GM10847 (cell line): ENCODE results near the gene VPS13D.

ENCODE experiments used
- POLR2A ChIP-seq: IDR thresholded peaks from 2 replicates; pipeline ENCODE4 v1.6.1; 2011; ENCODE audit not compliant: insufficient read length; ENCODE audit errors: extremely low read depth

The VPS13D gene

DNA sequence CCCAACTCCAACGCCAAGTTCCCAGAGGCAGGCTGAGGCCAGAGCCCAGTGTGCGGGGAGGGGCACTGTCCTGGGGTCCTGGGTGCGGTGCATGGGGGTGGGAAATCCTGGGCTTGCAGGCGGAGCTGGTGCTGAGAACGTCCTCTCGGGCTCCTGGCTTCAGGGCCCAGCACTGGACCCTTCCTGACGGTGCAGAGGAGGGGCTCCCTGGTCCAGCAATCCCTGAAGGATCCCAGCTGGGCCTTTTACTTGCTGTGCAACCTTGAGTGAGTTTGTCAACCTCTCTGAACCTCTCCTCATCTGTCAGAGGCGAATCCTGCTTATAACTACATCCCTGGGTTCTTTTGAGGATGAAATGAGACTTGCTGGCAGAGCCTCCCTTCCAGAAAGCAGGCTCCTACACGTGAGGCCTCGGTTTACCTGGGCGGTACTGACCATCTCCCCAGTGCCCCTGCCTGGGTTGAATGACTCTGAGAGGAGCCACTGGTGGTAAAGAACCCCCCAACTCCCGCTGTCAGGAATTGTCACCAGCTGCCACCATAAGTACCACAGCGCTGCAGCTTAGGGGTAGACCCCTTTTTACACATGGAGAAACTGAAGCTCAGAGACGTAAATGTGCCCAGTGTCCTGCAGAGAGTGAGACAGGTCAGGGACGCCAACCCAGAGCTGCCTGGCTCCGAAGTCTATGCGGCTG is 310.9 kb downstream of the VPS13D start:
- no peak for TF ChIP-seq POLR2A

GRCh38 chr1:12541274-12542137 is 311.7 kb downstream of the VPS13D start:
- no peak for TF ChIP-seq POLR2A

DNA sequence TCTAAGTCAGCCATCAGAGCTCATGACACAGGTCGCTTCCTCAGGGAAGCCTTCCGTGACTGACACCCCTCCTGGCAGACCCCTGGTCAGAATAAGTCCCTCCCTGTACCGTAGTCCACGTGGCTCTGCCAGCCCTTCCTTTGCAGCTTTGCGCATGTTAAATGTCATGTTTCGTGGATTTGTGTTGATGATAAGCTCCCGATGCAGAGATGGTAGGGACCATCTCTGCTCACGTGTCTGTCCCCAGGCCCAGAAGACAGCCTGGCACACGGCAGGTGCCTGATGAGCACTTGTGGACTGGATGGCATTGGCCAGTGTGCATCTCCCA is 312.3 kb downstream of the VPS13D start:
- no peak for TF ChIP-seq POLR2A

DNA sequence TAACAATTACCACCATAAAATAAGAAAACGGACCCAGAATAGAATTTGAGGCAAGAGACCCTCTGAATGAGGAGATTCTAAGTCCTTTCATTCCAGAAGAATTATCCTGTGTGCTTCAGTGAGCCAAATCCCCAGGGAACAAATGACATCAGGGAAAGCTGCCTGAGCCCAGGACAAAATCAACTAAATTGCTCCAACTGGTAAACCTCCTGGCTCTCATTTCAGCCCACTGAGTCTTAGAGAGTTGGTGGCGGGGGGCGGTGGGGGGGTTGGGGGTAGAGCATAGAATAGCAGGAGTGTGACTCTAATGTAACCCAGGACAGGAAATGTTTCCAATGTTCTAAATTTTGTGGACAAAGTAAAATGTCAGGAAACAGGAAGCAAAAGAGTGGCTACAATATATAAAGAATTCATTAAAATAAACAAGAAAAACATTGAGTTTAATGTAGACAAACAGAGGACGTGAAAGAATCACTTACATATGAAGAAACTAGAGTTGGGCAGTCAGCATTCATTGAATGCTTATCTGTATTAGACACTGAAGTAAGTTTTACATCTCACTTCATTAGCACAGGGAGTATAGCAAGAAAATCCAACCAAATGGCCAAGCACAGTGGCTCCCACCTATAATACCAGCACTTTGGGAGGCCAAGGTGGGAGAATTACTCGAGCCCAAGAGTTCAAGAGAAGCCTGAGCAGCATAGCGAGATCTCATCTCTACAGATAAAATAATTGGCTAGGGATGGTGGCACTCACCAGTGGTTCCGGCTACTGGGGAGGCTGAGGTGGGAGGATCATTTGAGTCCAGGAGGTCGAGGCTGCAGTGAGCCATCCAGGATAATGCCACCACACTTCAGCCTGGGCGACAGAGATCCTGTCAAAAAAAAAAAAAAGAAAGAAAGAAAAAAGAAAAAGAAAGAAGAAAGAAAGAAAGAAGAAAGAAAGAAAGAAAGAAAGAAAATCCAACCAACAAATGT is 313.1 kb downstream of the VPS13D start:
- no peak for TF ChIP-seq POLR2A

- no peak for TF ChIP-seq POLR2A
Observed at GRCh38 chr1:12543740-12544154, 313.9 kb downstream of the VPS13D start.

DNA sequence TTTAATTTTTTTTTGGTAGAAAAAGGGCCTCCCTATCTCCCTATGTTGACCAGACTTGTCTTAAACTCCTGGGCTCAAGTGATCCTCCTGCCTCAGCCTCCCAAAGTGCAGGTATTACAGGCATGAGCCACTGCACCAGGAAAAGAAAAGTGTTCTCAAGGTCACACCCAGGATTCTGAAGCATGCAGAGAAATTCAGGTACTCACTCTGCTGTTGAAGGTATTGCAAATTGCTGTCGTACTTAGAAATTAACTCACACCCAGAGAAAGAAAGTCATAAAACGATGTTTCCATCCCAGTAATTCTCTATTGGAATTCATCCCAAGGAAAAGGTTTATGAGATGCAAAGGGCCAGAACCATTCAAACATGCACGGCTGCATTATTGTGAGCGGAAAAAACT is 314.5 kb downstream of the VPS13D start:
- no peak for TF ChIP-seq POLR2A

DNA sequence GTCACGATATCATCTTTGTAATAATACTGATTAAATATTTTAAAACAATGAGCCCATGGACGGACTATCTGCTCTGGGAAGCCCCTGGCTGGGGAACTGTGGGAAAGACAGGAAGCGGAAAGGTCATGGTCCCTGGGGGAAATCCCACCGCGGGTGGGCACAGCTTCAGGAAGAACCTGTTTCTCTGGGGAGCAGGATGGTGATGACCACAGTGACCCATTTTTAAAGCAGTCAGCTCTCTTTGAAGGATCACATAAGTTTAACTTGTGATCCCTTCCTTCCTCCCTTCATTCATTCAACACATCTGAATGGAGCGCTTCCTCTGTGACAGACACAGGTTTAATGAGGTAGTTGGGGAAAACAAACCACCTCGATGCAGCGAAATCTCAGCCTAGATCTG is 315.2 kb downstream of the VPS13D start:
- TF ChIP-seq POLR2A: no peak

DNA sequence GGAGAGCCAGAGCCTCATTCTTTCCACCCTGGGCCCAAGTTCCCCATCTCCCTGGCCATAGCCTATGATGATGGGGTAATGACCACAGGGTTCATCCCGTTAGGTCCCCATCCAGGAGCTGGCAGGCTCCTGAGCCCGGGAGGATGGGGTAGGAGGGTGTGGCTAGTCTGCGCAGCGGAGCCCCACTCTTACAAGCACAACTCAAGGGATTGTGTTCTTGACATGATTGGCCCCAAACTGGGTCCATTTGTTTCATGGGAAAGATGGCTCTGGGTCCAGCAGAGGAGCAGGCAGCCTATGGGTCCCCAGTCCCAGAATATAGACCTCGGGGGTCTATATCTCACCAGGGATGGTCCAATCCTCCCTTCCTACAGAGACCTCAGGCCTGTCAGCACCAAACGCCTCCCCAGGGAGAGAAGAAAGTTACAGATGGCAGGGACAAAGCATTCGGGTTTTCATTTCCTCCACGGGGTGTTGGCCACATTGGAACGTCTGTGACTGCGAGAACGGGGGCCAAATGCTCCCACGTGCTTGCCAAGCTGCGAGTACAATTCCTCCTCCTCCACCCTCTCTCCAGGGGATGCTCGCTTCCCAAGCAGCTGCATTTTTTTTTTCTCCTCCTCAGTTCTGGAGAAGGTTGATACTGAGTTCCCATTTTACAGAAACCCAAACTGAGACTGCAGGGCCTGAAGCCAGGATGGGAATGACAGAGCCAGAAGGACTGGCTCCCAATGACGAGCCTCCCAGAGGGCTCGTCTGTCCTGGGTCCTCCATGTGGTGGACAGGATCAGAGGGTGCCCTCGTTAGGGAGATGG is 317.1 kb downstream of the VPS13D start:
- TF ChIP-seq POLR2A: no peak

DNA sequence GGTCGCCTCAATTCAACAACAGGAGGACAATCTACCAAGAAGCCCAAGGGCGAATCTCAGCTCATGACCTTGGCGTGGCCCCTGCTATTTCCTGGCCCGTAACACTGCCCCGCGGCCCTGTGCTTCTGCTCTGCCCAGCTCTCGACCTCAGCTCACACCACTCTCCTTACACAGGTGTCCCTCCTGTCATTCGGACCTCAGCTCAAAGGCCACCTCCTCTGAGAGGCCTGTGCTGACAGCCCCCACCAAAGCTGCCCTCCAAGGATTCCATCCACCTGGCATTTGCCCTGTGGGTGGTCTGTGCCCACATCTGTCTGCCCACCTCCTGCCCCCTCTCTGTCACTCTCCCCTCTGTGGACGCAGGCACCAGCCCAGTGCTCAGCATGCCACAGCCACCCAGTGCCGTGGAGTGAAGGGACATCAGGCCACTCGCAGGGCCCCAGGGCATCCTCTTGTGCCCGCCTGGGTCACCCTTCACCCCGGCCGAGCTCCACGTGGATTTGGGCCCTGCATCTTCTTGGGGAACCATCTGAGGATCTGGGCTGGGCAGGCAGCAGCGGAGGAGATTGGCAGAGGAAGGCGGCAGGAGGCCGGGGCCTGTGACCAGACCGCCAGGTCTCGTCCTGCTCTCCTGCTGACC is 317.9 kb downstream of the VPS13D start:
- no peak for TF ChIP-seq POLR2A

GRCh38 chr1:12548279-12548972 is 318.6 kb downstream of the VPS13D start:
- no peak for TF ChIP-seq POLR2A

DNA sequence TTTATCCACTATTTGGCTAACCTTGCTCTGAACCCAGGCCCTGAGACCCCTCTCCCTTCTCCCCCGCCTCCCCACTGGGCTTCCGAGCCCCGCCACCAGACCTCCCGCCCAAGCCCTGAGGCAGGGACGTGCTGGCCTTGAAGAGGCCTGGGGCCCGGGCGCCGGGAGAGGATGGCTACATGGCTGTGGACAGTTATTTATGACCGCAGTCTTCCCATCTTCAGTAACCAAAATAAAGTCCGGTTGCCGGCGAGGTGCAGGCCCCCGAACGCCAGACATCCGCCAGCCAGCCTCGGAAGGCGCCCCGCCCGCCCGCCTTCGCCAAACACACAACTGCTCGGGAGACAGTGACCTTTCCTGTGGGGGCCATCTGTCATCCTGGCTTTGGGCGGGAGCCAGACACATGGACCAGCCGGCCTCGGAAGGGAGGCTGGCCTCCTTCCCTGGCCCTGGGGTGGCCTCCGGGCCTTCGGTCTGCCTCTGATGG is 319.2 kb downstream of the VPS13D start:
- TF ChIP-seq POLR2A: no peak

GRCh38 chr1:12549460-12550349 is 319.9 kb downstream of the VPS13D start:
- no peak for TF ChIP-seq POLR2A
